Loucy (cell line): ENCODE results near the gene STAT5B.
"Not testable (repeated sequence)": the region's sequence is repeated elsewhere in the genome, so short reads cannot be mapped to it uniquely, and the experiment has no call there.

ENCODE experiments used
- H2AFZ ChIP-seq: fragments of 200-600 bp; sonication (generic); 2 replicates; pipeline ENCODE4 v1.6.0; 2016; ENCODE audit warnings: antibody characterized with exemption, mild to moderate bottlenecking, low read length, moderate library complexity
- H3F3A ChIP-seq: fragments of 200-600 bp; 2 replicates; pipeline ENCODE4 v1.6.0; 2016; ENCODE audit warnings: antibody characterized with exemption, low read depth, mild to moderate bottlenecking
- H3K27me3 ChIP-seq: fragments of 200-600 bp; sonication (generic); 2 replicates; pipeline ENCODE4 v1.6.1; 2014; ENCODE audit warnings: low read length, mild to moderate bottlenecking; ENCODE audit not compliant: insufficient read depth, poor library complexity, severe bottlenecking
- H3K36me3 ChIP-seq: fragments of 200-600 bp; sonication (generic); 2 replicates; pipeline ENCODE4 v1.6.1; 2016; ENCODE audit warnings: low read length; ENCODE audit not compliant: insufficient read depth
- H3K4me1 ChIP-seq: fragments of 200-600 bp; sonication (generic); 2 replicates; pipeline ENCODE4 v1.5.1; 2014; ENCODE audit warnings: low read length, mild to moderate bottlenecking; ENCODE audit not compliant: insufficient read depth, poor library complexity, severe bottlenecking
- H3K4me2 ChIP-seq: fragments of 200-600 bp; sonication (generic); 2 replicates; pipeline ENCODE4 v1.6.0; 2014; ENCODE audit warnings: antibody characterized with exemption, low read length, low read depth, mild to moderate bottlenecking; ENCODE audit not compliant: poor library complexity, severe bottlenecking
- H3K4me3 ChIP-seq: fragments of 200-600 bp; sonication (generic); 2 replicates; pipeline ENCODE4 v1.5.1; 2014; ENCODE audit warnings: low read length, mild to moderate bottlenecking, mixed read lengths; ENCODE audit not compliant: poor library complexity, severe bottlenecking
- H3K79me2 ChIP-seq: fragments of 200-600 bp; sonication (generic); 2 replicates; pipeline ENCODE4 v1.6.1; 2014; ENCODE audit warnings: low read length; ENCODE audit not compliant: insufficient read depth
- H3K9ac ChIP-seq: fragments of 200-600 bp; sonication (generic); 2 replicates; pipeline ENCODE4 v1.6.0; 2014; ENCODE audit warnings: mild to moderate bottlenecking, low read depth, low read length, moderate library complexity; ENCODE audit not compliant: poor library complexity, severe bottlenecking
- H3K9me2 ChIP-seq: fragments of 200-600 bp; sonication (generic); replicated peaks from 2 replicates; pipeline ENCODE4 v1.6.1; 2016; ENCODE audit warnings: low read depth, low read length, mixed read lengths
- H3K9me3 ChIP-seq: fragments of 200-600 bp; sonication (generic); 2 replicates; pipeline ENCODE4 v1.6.1; 2014; ENCODE audit warnings: mild to moderate bottlenecking, antibody characterized with exemption, low read length, low read depth; ENCODE audit not compliant: insufficient read depth
- H4K20me1 ChIP-seq: fragments of 200-600 bp; sonication (generic); 2 replicates; pipeline ENCODE4 v1.6.0; 2014; ENCODE audit warnings: antibody characterized with exemption, low read length, mild to moderate bottlenecking; ENCODE audit not compliant: insufficient read depth, poor library complexity, severe bottlenecking
- EZH2phosphoT487 ChIP-seq: fragments of 200-600 bp; IDR thresholded peaks from 2 replicates; pipeline ENCODE4 v1.6.1; 2018; ENCODE audit warnings: antibody characterized with exemption, mild to moderate bottlenecking, moderate library complexity, borderline replicate concordance
- TF ChIP-seq, protein P1 (sequence below): fragments of 200-600 bp; sonication (generic); conservative IDR thresholded peaks from 2 replicates; pipeline ENCODE4 v1.5.1; 2014; ENCODE audit warnings: mild to moderate bottlenecking, antibody characterized with exemption, low read length

The STAT5B gene

DNA sequence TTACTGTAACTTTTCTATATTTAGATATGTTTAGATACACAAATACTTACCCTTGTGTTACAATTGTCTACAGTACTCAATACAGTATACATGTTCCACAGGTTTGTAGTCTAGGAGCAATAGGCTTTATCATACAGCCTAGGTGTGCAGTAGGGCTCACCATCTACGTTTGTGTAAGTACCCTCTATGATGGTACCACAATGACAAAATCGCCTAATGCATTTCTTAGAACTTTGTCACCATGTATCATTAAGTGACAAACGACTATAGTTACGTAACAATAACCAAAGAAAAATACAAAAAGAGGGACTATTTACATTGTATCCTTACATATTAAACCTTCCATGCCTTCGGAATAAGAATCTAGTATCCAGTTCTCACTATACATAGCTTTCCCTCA is 8.0 kb downstream of the STAT5B start:
- no peaks in the 10 kb centered on the region for H3K9me2 ChIP-seq
- no peak overlapping the region for H2AFZ ChIP-seq
- peaks cover 71% of the 10 kb centered on the region for H4K20me1 ChIP-seq
- H3K79me2 ChIP-seq: peaks cover 90% of the 10 kb centered on the region
- TF ChIP-seq, protein P1, sequence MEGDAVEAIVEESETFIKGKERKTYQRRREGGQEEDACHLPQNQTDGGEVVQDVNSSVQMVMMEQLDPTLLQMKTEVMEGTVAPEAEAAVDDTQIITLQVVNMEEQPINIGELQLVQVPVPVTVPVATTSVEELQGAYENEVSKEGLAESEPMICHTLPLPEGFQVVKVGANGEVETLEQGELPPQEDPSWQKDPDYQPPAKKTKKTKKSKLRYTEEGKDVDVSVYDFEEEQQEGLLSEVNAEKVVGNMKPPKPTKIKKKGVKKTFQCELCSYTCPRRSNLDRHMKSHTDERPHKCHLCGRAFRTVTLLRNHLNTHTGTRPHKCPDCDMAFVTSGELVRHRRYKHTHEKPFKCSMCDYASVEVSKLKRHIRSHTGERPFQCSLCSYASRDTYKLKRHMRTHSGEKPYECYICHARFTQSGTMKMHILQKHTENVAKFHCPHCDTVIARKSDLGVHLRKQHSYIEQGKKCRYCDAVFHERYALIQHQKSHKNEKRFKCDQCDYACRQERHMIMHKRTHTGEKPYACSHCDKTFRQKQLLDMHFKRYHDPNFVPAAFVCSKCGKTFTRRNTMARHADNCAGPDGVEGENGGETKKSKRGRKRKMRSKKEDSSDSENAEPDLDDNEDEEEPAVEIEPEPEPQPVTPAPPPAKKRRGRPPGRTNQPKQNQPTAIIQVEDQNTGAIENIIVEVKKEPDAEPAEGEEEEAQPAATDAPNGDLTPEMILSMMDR: no peak
- TF ChIP-seq EZH2phosphoT487: no peak
- no peaks in the 10 kb centered on the region for H3K27me3 ChIP-seq
- H3K4me1 ChIP-seq: peaks cover 54% of the 10 kb centered on the region
- no peaks in the 10 kb centered on the region for H3K9me3 ChIP-seq
- H3K9ac ChIP-seq: peak overlapping the region; percentile 7
- no peaks in the 10 kb centered on the region for H3F3A ChIP-seq
- peak overlapping the region; percentile 26 for H3K4me3 ChIP-seq
- no peaks in the 10 kb centered on the region for H3K36me3 ChIP-seq
- peak overlapping the region; percentile 94 for H3K4me2 ChIP-seq

DNA sequence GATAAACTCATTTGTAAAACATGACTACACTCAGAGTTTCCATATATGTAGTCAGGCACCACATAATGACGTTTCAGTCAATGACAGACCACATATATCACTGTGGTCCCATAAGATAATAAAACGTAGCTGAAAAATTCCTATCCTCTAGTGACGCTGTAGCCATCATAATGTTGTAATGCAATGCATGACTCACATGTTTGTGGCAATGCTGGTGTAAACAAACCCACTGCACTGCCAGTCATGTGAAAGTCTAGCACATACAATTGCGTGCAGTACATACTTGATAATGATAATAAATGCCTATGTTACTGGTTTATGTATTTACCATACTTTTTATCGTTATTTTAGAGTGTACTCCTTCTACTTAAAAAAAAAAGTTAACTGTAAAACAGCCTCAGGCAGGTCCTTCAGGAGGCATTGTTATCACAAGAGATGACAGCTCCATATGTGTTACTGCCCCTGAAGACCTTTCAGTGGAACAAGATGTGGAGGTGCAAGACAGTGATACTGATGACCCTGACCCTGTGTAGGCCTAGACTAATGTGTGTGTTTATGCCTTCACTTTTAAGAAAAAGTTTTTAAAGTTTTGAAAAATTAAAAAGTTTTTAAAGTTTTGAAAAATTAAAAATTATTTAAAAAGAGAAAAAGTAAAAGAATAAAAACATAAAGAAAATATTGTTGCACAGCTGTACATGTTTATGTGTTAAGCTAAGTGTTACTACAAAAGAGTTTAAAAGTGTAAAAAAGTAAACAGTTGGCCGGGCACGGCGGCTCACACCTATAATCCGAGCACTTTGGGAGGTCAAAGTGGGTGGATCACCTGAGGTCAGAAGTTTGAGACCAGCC is 9.0 kb downstream of the STAT5B start:
- no peak overlapping the region for H2AFZ ChIP-seq
- no peak overlapping the region for H3K4me3 ChIP-seq
- no peaks in the 10 kb centered on the region for H3K27me3 ChIP-seq
- no peaks in the 10 kb centered on the region for H3K36me3 ChIP-seq
- peak overlapping the region; percentile 35 for H3K4me2 ChIP-seq
- peaks cover 43% of the 10 kb centered on the region for H3K4me1 ChIP-seq
- H3K9ac ChIP-seq: no peak overlapping the region
- H3K9me2 ChIP-seq: no peaks in the 10 kb centered on the region
- TF ChIP-seq EZH2phosphoT487: no peak
- TF ChIP-seq, protein P1: no peak
- H3K79me2 ChIP-seq: peaks cover 85% of the 10 kb centered on the region
- no peaks in the 10 kb centered on the region for H3F3A ChIP-seq
- H3K9me3 ChIP-seq: no peaks in the 10 kb centered on the region
- peaks cover 67% of the 10 kb centered on the region for H4K20me1 ChIP-seq

DNA sequence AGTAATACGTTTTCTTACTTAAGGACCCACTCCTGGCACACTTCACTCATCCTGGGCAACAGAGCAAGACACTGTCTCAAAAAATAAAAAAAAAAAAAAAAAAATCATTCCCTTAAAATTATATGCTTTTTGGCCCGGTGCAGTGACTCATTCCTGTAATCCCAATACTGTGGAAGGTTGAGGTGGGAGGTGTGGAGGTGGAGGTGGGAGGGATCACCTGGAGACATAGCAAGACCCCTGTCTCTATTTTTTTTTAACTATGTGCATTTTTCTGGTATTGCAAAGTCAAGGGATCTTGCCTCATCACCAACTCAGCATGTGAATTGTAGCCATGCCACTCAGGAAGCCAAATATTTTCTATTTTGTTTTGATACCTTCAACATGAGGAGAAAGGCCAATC is 9.7 kb downstream of the STAT5B start:
- no peaks in the 10 kb centered on the region for H3K27me3 ChIP-seq
- H3F3A ChIP-seq: no peaks in the 10 kb centered on the region
- peak overlapping the region; percentile 35 for H3K4me2 ChIP-seq
- H3K9me3 ChIP-seq: no peaks in the 10 kb centered on the region
- H3K36me3 ChIP-seq: no peaks in the 10 kb centered on the region
- peaks cover 66% of the 10 kb centered on the region for H4K20me1 ChIP-seq
- H3K4me1 ChIP-seq: peaks cover 36% of the 10 kb centered on the region
- no peak for TF ChIP-seq EZH2phosphoT487
- TF ChIP-seq, protein P1: no peak
- H3K4me3 ChIP-seq: no peak overlapping the region
- no peak overlapping the region for H2AFZ ChIP-seq
- no peak overlapping the region for H3K9ac ChIP-seq
- H3K9me2 ChIP-seq: no peaks in the 10 kb centered on the region
- H3K79me2 ChIP-seq: peaks cover 85% of the 10 kb centered on the region

DNA sequence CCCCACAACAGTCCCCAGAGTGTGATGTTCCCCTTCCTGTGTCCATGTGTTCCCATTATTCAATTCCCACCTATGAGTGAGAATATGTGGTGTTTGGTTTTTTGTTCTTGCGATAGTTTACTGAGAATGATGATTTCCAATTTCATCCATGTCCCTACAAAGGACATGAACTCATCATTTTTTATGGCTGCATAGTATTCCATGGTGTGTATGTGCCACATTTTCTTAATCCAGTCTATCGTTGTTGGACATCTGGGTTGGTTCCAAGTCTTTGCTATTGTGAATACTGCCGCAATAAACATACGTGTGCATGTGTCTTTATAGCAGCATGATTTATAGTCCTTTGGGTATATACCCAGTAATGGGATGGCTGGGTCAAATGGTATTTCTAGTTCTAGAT is 11.8 kb downstream of the STAT5B start:
- H3K9ac ChIP-seq, H2AFZ ChIP-seq, H3K4me2 ChIP-seq, H3K4me3 ChIP-seq, H3K36me3 ChIP-seq, H3K9me3 ChIP-seq, H3K9me2 ChIP-seq, H3K27me3 ChIP-seq, H3F3A ChIP-seq: not testable (repeated sequence)
- peaks cover 18% of the 10 kb centered on the region for H3K4me1 ChIP-seq
- H4K20me1 ChIP-seq: peaks cover 54% of the 10 kb centered on the region
- peaks cover 82% of the 10 kb centered on the region for H3K79me2 ChIP-seq
